Measurements from ENCODE around the gene LSM2.

- no peak for TF ChIP-seq CTCF (IDR thresholded peaks at IDR 0.05)
- no peak for TF ChIP-seq POLR2A (IDR thresholded peaks at IDR 0.05)
Measured at GRCh38 chr6:31796993-31797385, 9.8 kb downstream of the LSM2 start.
